Neural cell (in vitro differentiated cells): Measurements from ENCODE around the gene ZNF311. TPM values are rescaled to one million over a fixed set of nuclear protein-coding genes. Genes with fewer than 3 reads are reported as not detected.

Experiments used
- H2AFZ ChIP-seq: fragments of 200-600, 300-800 bp; sonication (generic), shearing (Covaris generic); 2 replicates; pipeline ENCODE4 v1.6.0; 2014; ENCODE audit warnings: low read depth, mild to moderate bottlenecking, antibody characterized with exemption, low read length, moderate library complexity
- H3F3A ChIP-seq: fragments of 200-600 bp; shearing (Covaris generic); 2 replicates; pipeline ENCODE4 v1.6.1; 2016; ENCODE audit warnings: mild to moderate bottlenecking, moderate library complexity, mixed read lengths, antibody characterized with exemption, low read length; ENCODE audit not compliant: insufficient read depth, poor library complexity, severe bottlenecking
- H3K27ac ChIP-seq: fragments of 200-600, 300-800 bp; sonication (generic), shearing (Covaris generic); 2 replicates; pipeline ENCODE4 v1.5.1; 2014; ENCODE audit warnings: mild to moderate bottlenecking, low read length, moderate library complexity
- H3K27me3 ChIP-seq: fragments of 300-800, 200-600 bp; sonication (generic), shearing (Covaris generic); 2 replicates; pipeline ENCODE4 v1.6.0; 2014; ENCODE audit warnings: mild to moderate bottlenecking, low read depth, low read length, moderate library complexity; ENCODE audit not compliant: insufficient read depth
- H3K36me3 ChIP-seq: fragments of 300-800, 200-600 bp; sonication (generic), shearing (Covaris generic); 2 replicates; pipeline ENCODE4 v1.5.1; 2014; ENCODE audit warnings: mild to moderate bottlenecking, antibody characterized with exemption, low read length, moderate library complexity; ENCODE audit not compliant: insufficient read depth
- H3K4me2 ChIP-seq: fragments of 300-800, 200-600 bp; sonication (generic), shearing (Covaris generic); 2 replicates; pipeline ENCODE4 v1.6.0; 2014; ENCODE audit warnings: mild to moderate bottlenecking, low read length
- H3K4me3 ChIP-seq: fragments of 300-800, 200-600 bp; sonication (generic), shearing (Covaris generic); 2 replicates; pipeline ENCODE4 v1.5.1; 2014; ENCODE audit warnings: mild to moderate bottlenecking, low read length, moderate library complexity
- H3K79me2 ChIP-seq: fragments of 200-600 bp; shearing (Covaris generic); replicated peaks from 2 replicates; pipeline ENCODE4 v1.6.0; 2014; ENCODE audit warnings: mild to moderate bottlenecking, low read length, moderate library complexity; ENCODE audit not compliant: insufficient read depth
- H3K9ac ChIP-seq: fragments of 300-800, 200-600 bp; sonication (generic), shearing (Covaris generic); 2 replicates; pipeline ENCODE4 v1.6.1; 2016; ENCODE audit warnings: mild to moderate bottlenecking, low read length, mixed read lengths
- H3K9me2 ChIP-seq: fragments of 200-600 bp; shearing (Covaris generic); 2 replicates; pipeline ENCODE4 v1.6.1; 2016; ENCODE audit warnings: mild to moderate bottlenecking, low read length, mixed read lengths; ENCODE audit not compliant: insufficient read depth
- H3K9me3 ChIP-seq: fragments of 200-600, 300-800 bp; sonication (generic), shearing (Covaris generic); 2 replicates; pipeline ENCODE4 v1.6.1; 2016; ENCODE audit warnings: mild to moderate bottlenecking, mixed run types, low read length, moderate library complexity, mixed read lengths
- H4K20me1 ChIP-seq: fragments of 200-600 bp; shearing (Covaris generic); 2 replicates; pipeline ENCODE4 v1.6.1; 2016; ENCODE audit warnings: mild to moderate bottlenecking, mixed run types; ENCODE audit not compliant: insufficient read depth
- EP300 ChIP-seq: fragments of 450-650 bp; conservative IDR thresholded peaks from 2 replicates; pipeline ENCODE4 v1.6.1; 2014; ENCODE audit warnings: antibody characterized with exemption, mild to moderate bottlenecking, moderate library complexity; ENCODE audit not compliant: poor library complexity, severe bottlenecking
- EZH2 ChIP-seq: fragments of 200-600, 300-800 bp; shearing (Covaris generic), sonication (generic); IDR thresholded peaks from 2 replicates; pipeline ENCODE4 v1.6.1; 2014; ENCODE audit warnings: antibody characterized with exemption, low read length, borderline replicate concordance, mild to moderate bottlenecking; ENCODE audit not compliant: insufficient read depth, poor library complexity, severe bottlenecking
- MXI1 ChIP-seq: fragments of 450-650 bp; conservative IDR thresholded peaks from 2 replicates; pipeline ENCODE4 v1.6.1; 2014; ENCODE audit warnings: antibody characterized with exemption, mild to moderate bottlenecking; ENCODE audit not compliant: poor library complexity, severe bottlenecking
- POLR2AphosphoS5 ChIP-seq: IDR thresholded peaks from 2 replicates; pipeline ENCODE4 v1.6.1; 2012
- RAD21 ChIP-seq: fragments of 450-650 bp; conservative IDR thresholded peaks from 2 replicates; pipeline ENCODE4 v1.6.1; 2014; ENCODE audit warnings: antibody characterized with exemption, mild to moderate bottlenecking, moderate library complexity
- SMC3 ChIP-seq: fragments of 450-650 bp; conservative IDR thresholded peaks from 2 replicates; pipeline ENCODE4 v1.6.1; 2014; ENCODE audit warnings: antibody characterized with exemption, mild to moderate bottlenecking, moderate library complexity; ENCODE audit not compliant: poor library complexity
- TAF1 ChIP-seq: IDR thresholded peaks from 2 replicates; pipeline ENCODE4 v1.6.1; 2012; ENCODE audit warnings: low read depth
- polyA plus RNA-seq: library from polyadenylated mRNA; depleted of rRNA; stranded (reverse); fragments of >200 nt; gene quantifications from 2 replicates; pipeline ENCODE4 v1.2.3, GENCODE V29; 2014
- TF ChIP-seq, protein P1 (sequence below): fragments of 450-650 bp; IDR thresholded peaks from 2 replicates; pipeline ENCODE4 v1.5.1; 2014; ENCODE audit warnings: antibody characterized with exemption, mild to moderate bottlenecking, moderate library complexity; ENCODE audit not compliant: poor library complexity, severe bottlenecking
- TF ChIP-seq, protein P2 (sequence below): IDR thresholded peaks from 2 replicates; pipeline ENCODE4 v1.6.1; 2012; ENCODE audit warnings: borderline replicate concordance

Gene ZNF311
- polyA plus RNA-seq, 1 donor from 2014 or later, result 4.6 TPM

GRCh38 chr6:29045075-29045474 is 40.0 kb upstream of the ZNF311 start, which contains the start of gene OR2W1:
Gene OR2W1, minus strand, starts transcription at chr6:29045175. Its CDS starts 0 bp downstream, at chr6:29045175.
- Histone ChIP-seq H3K9ac (no peak within 1 kb of the TSS), H3K4me3 (no peak within 1 kb of the TSS), H3K79me2 (no peaks in the 10 kb centered on the region), H3K36me3 (no peaks in the 10 kb centered on the region), H3K9me3 (no peaks in the 10 kb centered on the region), H4K20me1 (no peaks in the 10 kb centered on the region), H3K27me3 (no peaks in the 10 kb centered on the region), H3K9me2 (no peaks in the 10 kb centered on the region), H3F3A (no peaks in the 10 kb centered on the region), H3K27ac (no peak within 1 kb of the TSS), H2AFZ (no peak within 1 kb of the TSS), H3K4me2 (no peak within 1 kb of the TSS)
- no peak for TF ChIP-seq TAF1
- TF ChIP-seq SMC3, result no peak
- no peak for TF ChIP-seq MXI1
- TF ChIP-seq, protein P1, sequence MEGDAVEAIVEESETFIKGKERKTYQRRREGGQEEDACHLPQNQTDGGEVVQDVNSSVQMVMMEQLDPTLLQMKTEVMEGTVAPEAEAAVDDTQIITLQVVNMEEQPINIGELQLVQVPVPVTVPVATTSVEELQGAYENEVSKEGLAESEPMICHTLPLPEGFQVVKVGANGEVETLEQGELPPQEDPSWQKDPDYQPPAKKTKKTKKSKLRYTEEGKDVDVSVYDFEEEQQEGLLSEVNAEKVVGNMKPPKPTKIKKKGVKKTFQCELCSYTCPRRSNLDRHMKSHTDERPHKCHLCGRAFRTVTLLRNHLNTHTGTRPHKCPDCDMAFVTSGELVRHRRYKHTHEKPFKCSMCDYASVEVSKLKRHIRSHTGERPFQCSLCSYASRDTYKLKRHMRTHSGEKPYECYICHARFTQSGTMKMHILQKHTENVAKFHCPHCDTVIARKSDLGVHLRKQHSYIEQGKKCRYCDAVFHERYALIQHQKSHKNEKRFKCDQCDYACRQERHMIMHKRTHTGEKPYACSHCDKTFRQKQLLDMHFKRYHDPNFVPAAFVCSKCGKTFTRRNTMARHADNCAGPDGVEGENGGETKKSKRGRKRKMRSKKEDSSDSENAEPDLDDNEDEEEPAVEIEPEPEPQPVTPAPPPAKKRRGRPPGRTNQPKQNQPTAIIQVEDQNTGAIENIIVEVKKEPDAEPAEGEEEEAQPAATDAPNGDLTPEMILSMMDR, result no peak
- no peak for TF ChIP-seq EZH2
- TF ChIP-seq RAD21, result no peak
- TF ChIP-seq, protein P2, sequence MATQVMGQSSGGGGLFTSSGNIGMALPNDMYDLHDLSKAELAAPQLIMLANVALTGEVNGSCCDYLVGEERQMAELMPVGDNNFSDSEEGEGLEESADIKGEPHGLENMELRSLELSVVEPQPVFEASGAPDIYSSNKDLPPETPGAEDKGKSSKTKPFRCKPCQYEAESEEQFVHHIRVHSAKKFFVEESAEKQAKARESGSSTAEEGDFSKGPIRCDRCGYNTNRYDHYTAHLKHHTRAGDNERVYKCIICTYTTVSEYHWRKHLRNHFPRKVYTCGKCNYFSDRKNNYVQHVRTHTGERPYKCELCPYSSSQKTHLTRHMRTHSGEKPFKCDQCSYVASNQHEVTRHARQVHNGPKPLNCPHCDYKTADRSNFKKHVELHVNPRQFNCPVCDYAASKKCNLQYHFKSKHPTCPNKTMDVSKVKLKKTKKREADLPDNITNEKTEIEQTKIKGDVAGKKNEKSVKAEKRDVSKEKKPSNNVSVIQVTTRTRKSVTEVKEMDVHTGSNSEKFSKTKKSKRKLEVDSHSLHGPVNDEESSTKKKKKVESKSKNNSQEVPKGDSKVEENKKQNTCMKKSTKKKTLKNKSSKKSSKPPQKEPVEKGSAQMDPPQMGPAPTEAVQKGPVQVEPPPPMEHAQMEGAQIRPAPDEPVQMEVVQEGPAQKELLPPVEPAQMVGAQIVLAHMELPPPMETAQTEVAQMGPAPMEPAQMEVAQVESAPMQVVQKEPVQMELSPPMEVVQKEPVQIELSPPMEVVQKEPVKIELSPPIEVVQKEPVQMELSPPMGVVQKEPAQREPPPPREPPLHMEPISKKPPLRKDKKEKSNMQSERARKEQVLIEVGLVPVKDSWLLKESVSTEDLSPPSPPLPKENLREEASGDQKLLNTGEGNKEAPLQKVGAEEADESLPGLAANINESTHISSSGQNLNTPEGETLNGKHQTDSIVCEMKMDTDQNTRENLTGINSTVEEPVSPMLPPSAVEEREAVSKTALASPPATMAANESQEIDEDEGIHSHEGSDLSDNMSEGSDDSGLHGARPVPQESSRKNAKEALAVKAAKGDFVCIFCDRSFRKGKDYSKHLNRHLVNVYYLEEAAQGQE, result no peak
- no peak for TF ChIP-seq POLR2AphosphoS5
- TF ChIP-seq EP300, result no peak

DNA sequence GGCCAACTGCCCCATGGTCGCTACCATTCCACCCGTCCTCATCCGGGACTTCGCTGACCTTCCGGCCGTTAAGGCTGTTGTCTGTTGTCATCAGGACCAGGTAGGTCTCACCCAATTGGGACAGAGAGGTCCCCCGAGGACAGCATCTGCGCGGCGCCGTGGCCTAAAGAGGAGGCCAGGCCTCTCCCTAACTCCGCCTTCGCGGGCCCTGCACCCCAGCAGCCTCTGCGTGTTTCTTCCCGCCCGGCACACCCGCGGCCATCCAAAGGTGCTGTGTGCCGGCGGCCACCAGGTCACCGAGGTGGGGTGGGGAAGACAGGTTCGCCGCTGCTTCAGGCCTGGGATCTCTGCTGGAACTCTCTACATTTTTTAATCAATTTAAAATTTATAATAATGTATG is 30.8 kb upstream of the ZNF311 start:
- Histone ChIP-seq H2AFZ (no peak overlapping the region), H3K4me3 (no peak overlapping the region), H3K27me3 (no peaks in the 10 kb centered on the region), H3K9me2 (no peaks in the 10 kb centered on the region), H3K79me2 (no peaks in the 10 kb centered on the region), H3F3A (no peaks in the 10 kb centered on the region), H3K4me2 (no peak overlapping the region), H3K9me3 (no peaks in the 10 kb centered on the region), H4K20me1 (no peaks in the 10 kb centered on the region), H3K36me3 (no peaks in the 10 kb centered on the region), H3K27ac (no peak overlapping the region), H3K9ac (no peak overlapping the region)
- no peak for TF ChIP-seq POLR2AphosphoS5
- TF ChIP-seq, protein P1, result no peak
- TF ChIP-seq SMC3, result no peak
- no peak for TF ChIP-seq RAD21
- TF ChIP-seq TAF1, result no peak
- TF ChIP-seq, protein P2, result no peak
- TF ChIP-seq EZH2, result no peak
- no peak for TF ChIP-seq EP300
- no peak for TF ChIP-seq MXI1
